Heart left ventricle (tissue), 16 donors: Measurements from ENCODE around the gene TRIOBP. TPM values are rescaled to one million over a fixed set of nuclear protein-coding genes. Genes with fewer than 3 reads are reported as not detected.
"Not testable (repeated sequence)": the region's sequence is repeated elsewhere in the genome, so short reads cannot be mapped to it uniquely, and the experiment has no call there.

Source experiments
- ATAC-seq, 4 donors: fragments of 200-7000 bp; cut with Tn5 transposase; one replicate each; pipeline ENCODE4 v1.9.1; 2020 to 2022; ENCODE audit warnings: moderate library complexity in 4 of 4, mild to moderate bottlenecking in 3 of 4, moderate number of reproducible peaks in 1 of 4
- DNase-seq, 5 donors: peaks; one replicate each; pipeline ENCODE4 v3.0.0-alpha.2; 2020
- H3K27ac ChIP-seq, 12 donors: fragments of 200-600 bp; sonication (generic) in 4 of 12; one replicate each; pipeline versions ENCODE4 v1.5.0 to v1.8.0; 2016 to 2022; ENCODE audit warnings: mild to moderate bottlenecking in 2 of 12
- H3K27me3 ChIP-seq, 9 donors: fragments of 200-600 bp; sonication (generic) in 2 of 9; one replicate each; pipeline versions ENCODE4 v1.5.1 to v1.8.0; 2016 to 2022; ENCODE audit warnings: mild to moderate bottlenecking in 3 of 9
- H3K36me3 ChIP-seq, 9 donors: fragments of 200-600 bp; sonication (generic) in 2 of 9; one replicate each; pipeline versions ENCODE4 v1.5.0 to v1.8.0; 2018 to 2022; ENCODE audit warnings: mild to moderate bottlenecking in 2 of 9
- H3K4me1 ChIP-seq, 12 donors: fragments of 200-600 bp; sonication (generic) in 4 of 12; one replicate each; pipeline versions ENCODE4 v1.5.0 to v1.8.0; 2016 to 2022; ENCODE audit warnings: mild to moderate bottlenecking in 3 of 12
- H3K4me3 ChIP-seq, 12 donors: fragments of 200-600 bp; sonication (generic) in 4 of 12; one replicate each; pipeline versions ENCODE4 v1.5.0 to v1.8.0; 2017 to 2022; ENCODE audit warnings: mild to moderate bottlenecking in 9 of 12, moderate library complexity in 4 of 12
- H3K9me3 ChIP-seq, 12 donors: fragments of 200-600 bp; sonication (generic) in 4 of 12; one replicate each; pipeline versions ENCODE4 v1.5.0 to v1.8.0; 2016 to 2022; ENCODE audit warnings: mild to moderate bottlenecking in 1 of 12
- POLR2A ChIP-seq, 2 donors: fragments of 450-650 bp; IDR thresholded peaks; one replicate each; pipeline ENCODE4 v1.6.1; 2017; ENCODE audit warnings: antibody characterized with exemption in 2 of 2, mild to moderate bottlenecking in 2 of 2, moderate library complexity in 2 of 2
- WGBS, 4 donors: extraction: QIAGEN DNeasy Blood & Tissue Kit in 2 of 4; methylation state at CpG; one replicate each; pipeline versions ENCODE4 v1.1.5 to v1.1.7; 2013 to 2018; 5-methylcytosine and 5-hydroxymethylcytosine counted together
- intact Hi-C, 10 donors: fragments of 100-400 bp; cut with DNase I; formaldehyde crosslinking; loops; one replicate each; pipeline versions ENCODE4 v1.11.1 to v1.14.2; 2022
- polyA plus RNA-seq, 2 donors: library from polyadenylated mRNA; stranded (reverse); fragments of 200-250 nt; gene quantifications; one replicate each; pipeline ENCODE4 v1.2.3, GENCODE V29; 2013
- total RNA-seq, 9 donors: library from RNA; depleted of rRNA in 2 of 9; stranded (reverse); fragments of >200 nt in 2 of 9; fragmentation: NEBNext Ultra II Directional in 3 of 9; extraction: Animal tissue kit (Norgen Biotek cat#: 25700) in 3 of 9; gene quantifications; one replicate each; pipeline versions ENCODE4 v1.1.0 to v1.2.4, GENCODE V29; 2016 to 2023
- TF ChIP-seq, protein P1 (sequence below), 12 donors: fragments of 200-600 bp; sonication (generic) in 4 of 12; IDR thresholded peaks; one replicate each; pipeline versions ENCODE4 v1.5.0 to v1.8.0; 2018 to 2022; ENCODE audit warnings: antibody characterized with exemption in 12 of 12, mild to moderate bottlenecking in 5 of 12
- donor health status: ischemic (EF 13 %, LVEDD 7.1; RV severe dilation, severe dysfunction).
- donor health status: healthy with polysubstance abuse.
- donor health status: DM: no; HTN: yes; CAD: no.
- donor health status: DM: no; HTN: no; CAD: no.
- donor health status: ischemic (EF 25% LVEDD 6.9; RV normal size, moderate dysfunction).
- donor health status: ischemic (EF 25% LVEDD 5.7; RV mildly dilated, moderate dysfunction).
- donor health status: healthy.
- donor health status: DM: yes; HTN: yes; CAD: no.
- donor health status: ischemic (EF 35%, LVEDD 5.7; RV mildly dilated, moderate dysfunction).
- donor health status: nonischemic (EF 11% LVEDD 7.7; RV severe dilation, severe dysfunction).
- donor health status: DM: yes; HTN: yes; CAD: no.
- donor health status: PGD.
- donor health status: ischemic (EF 29% LVEDD 5.4; RV normal size, mild dysfunction).
- donor health status: nonischemic (EF 23%, LVEDD 6.1; RV moderate dilation, normal function).

TRIOBP gene
- total and polyA plus RNA-seq, 11 donors, result 54.9 to 147 (median 94.7) TPM

DNA sequence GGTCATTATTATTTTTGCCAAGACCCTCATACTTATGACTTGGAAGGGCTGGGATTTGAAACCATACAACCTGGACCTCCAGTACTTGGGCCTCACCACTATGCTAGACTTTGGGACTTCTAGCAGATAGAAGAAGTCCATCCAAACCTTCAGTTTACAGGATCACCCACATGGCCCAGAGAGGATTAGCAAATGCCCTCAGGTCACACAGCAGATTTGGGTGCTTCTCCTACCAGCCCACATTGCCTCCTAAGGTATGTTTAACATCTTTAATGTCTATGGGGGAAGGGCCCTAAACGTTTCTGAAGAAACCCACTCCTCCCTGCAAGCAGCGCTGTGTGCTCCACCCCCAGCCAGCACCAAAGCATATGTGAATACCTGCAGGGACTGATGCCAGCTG, 93.4 kb downstream of the TRIOBP start:
- Histone ChIP-seq H3K4me3 (no peak overlapping the region), H3K9me3 (no peaks in the 10 kb centered on the region), H3K36me3 (no peaks in the 10 kb centered on the region), H3K4me1 (no peaks in the 10 kb centered on the region), H3K27me3 (no peaks in the 10 kb centered on the region), H3K27ac (no peak overlapping the region)
- 60 to 100% (median 71%) methylated on average over 1 to 2 of the region's 2 CpGs for WGBS, 4 donors
- DNase-seq, result no peak
- no peak for ATAC-seq
- TF ChIP-seq POLR2A (IDR thresholded peaks at IDR 0.05), result no peak
- TF ChIP-seq, protein P1, sequence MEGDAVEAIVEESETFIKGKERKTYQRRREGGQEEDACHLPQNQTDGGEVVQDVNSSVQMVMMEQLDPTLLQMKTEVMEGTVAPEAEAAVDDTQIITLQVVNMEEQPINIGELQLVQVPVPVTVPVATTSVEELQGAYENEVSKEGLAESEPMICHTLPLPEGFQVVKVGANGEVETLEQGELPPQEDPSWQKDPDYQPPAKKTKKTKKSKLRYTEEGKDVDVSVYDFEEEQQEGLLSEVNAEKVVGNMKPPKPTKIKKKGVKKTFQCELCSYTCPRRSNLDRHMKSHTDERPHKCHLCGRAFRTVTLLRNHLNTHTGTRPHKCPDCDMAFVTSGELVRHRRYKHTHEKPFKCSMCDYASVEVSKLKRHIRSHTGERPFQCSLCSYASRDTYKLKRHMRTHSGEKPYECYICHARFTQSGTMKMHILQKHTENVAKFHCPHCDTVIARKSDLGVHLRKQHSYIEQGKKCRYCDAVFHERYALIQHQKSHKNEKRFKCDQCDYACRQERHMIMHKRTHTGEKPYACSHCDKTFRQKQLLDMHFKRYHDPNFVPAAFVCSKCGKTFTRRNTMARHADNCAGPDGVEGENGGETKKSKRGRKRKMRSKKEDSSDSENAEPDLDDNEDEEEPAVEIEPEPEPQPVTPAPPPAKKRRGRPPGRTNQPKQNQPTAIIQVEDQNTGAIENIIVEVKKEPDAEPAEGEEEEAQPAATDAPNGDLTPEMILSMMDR (IDR thresholded peaks at IDR 0.05), result no peak
- intact Hi-C loops, result loop anchor here in 9 of 10 donors (2.0 to 10.0 kb wide), 7 partner anchors 95 to 168 kb away; partner anchors contain the start of genes NOL12 (in 2 of the 9) and TRIOBP (in 2 of the 9)

DNA sequence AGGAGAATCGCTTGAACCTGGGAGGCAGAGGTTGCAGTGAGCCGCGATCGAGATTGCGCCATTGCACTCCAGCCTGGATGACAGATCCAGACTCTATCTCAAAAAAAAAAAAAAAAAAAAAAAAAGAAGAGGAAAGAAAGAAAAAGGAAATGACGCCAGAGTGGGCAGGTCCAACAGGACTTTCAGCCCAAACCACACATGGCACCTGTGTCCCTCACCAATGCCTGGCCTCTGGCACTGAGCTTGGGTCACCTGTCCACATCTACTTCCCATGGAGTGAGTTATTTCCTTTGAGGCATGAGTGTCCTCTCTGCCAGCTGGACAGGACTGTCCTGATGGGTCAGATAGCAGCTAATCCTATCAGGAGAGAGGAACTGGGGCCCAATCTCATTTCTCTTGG, 95.6 kb downstream of the TRIOBP start:
- ATAC-seq, result no peak
- Histone ChIP-seq H3K36me3 (no peaks in the 10 kb centered on the region), H3K4me1 (no peaks in the 10 kb centered on the region), H3K27ac (no peak overlapping the region), H3K4me3 (no peak overlapping the region), H3K27me3 (no peaks in the 10 kb centered on the region), H3K9me3 (no peaks in the 10 kb centered on the region)
- 91 to 94% (median 92%) methylated on average over 6 of the region's 6 CpGs for WGBS, 4 donors
- DNase-seq, result no peak
- intact Hi-C loops, result loop anchor here in 6 of 10 donors (2.0 to 10.0 kb wide), 7 partner anchors 98 to 170 kb away; partner anchors contain the start of genes NOL12 (in 2 of the 6) and TRIOBP (in 2 of the 6)
- no peak for TF ChIP-seq POLR2A (IDR thresholded peaks at IDR 0.05)
- TF ChIP-seq, protein P1 (IDR thresholded peaks at IDR 0.05), result no peak

DNA sequence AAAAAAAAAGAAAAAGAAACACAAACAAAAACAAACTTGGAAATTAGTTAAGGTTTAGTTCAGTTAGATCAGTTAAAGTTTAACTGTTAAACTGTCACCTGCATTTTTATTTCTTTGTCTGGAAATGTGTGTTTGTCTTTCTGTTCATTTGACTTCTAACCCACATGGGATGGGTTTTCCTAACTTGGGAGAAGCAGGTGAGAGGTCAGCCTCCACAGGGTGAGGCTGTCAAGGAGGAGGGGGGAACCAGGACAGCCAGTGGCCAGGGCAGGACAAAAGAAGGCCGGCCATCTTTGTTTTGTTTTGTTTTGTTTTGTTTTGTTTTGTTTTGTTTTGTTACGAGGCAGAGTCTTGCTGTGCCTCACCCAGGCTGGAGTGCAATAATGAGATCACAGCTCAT, 97.5 kb downstream of the TRIOBP start:
- H3K4me3 ChIP-seq, result no peak overlapping the region
- intact Hi-C loops, result loop anchor here in 6 of 10 donors (5.0 to 10.0 kb wide), 6 partner anchors 100 to 172 kb away; partner anchors contain the start of genes NOL12 (in 2 of the 6) and TRIOBP (in 2 of the 6)
- WGBS, 4 donors, result 73 to 83% (median 77%) methylated on average over 2 of the region's 2 CpGs
- no peaks in the 10 kb centered on the region for H3K36me3 ChIP-seq
- TF ChIP-seq POLR2A (IDR thresholded peaks at IDR 0.05), result no peak
- TF ChIP-seq, protein P1 (IDR thresholded peaks at IDR 0.05), result no peak
- H3K4me1 ChIP-seq, result no peaks in the 10 kb centered on the region
- no peaks in the 10 kb centered on the region for H3K9me3 ChIP-seq
- no peak for ATAC-seq
- no peak for DNase-seq
- H3K27me3 ChIP-seq, result no peaks in the 10 kb centered on the region
- H3K27ac ChIP-seq, result no peak overlapping the region

DNA sequence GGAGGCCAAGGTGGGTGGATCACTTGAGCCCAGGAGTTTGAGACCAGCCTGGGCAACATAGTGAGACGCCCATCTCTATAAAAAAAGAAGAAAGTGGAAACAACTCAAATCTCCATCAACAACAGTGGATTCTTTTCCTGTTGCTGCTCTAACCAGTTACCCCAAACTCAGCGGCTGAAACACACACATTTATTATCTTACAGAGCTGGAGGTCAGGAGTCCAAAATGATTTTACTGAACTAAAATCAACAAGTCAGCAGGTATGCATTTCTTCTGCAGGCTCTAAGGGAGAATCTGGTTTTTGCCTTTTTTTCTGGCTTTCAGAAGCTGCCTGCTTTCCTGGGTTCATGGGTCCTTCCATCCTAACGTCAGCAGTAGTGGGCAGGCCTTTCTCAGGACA, 99.2 kb downstream of the TRIOBP start:
- intact Hi-C loops, result loop anchor here in 5 of 10 donors (10.0 kb wide), 3 partner anchors 101 to 151 kb away; partner anchors contain the start of genes NOL12 (in 2 of the 5) and TRIOBP (in 2 of the 5)
- TF ChIP-seq POLR2A (IDR thresholded peaks at IDR 0.05), result no peak
- TF ChIP-seq, protein P1 (IDR thresholded peaks at IDR 0.05), result no peak
- WGBS, 4 donors, result 62 to 92% (median 77%) methylated on average over 3 of the region's 3 CpGs

DNA sequence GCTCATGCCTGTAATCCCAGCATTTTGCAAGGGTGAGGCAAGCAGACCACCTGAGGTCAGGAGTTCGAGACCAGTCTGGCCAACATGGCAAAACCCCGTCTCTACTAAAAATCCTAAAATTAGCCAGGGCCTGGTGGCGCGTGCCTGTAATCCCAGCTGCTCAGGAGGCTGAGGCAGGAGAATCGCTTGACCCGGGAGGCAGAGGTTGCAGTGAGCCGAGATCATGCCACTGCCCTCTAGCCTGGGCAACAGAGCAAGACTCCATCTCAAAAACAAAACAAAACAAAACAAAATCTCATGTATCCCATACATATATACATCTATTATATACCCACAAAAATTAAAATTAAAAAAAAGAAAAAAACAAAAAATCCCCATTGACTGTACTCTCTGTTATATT, 100.4 kb downstream of the TRIOBP start:
- not testable (repeated sequence) for DNase-seq, H3K27ac ChIP-seq, ATAC-seq, H3K36me3 ChIP-seq, H3K9me3 ChIP-seq, H3K4me3 ChIP-seq, H3K4me1 ChIP-seq, H3K27me3 ChIP-seq
- 90 to 96% (median 92%) methylated on average over 7 of the region's 7 CpGs for WGBS, 4 donors
- intact Hi-C loops, result loop anchor here in 5 of 10 donors (10.0 kb wide), 3 partner anchors 102 to 152 kb away; partner anchors contain the start of genes NOL12 (in 2 of the 5) and TRIOBP (in 2 of the 5)

More for the DNA sequence above, 99.2 kb downstream of the TRIOBP start:
- Histone ChIP-seq H3K9me3 (no peaks in the 10 kb centered on the region), H3K4me1 (no peaks in the 10 kb centered on the region), H3K27ac (no peak overlapping the region), H3K36me3 (no peaks in the 10 kb centered on the region), H3K4me3 (no peak overlapping the region), H3K27me3 (no peaks in the 10 kb centered on the region)
- ATAC-seq (no peak), DNase-seq (no peak)
